ENCODE data around the gene SCAP. TPM values are rescaled to one million over a fixed set of nuclear protein-coding genes. Genes with fewer than 3 reads are reported as not detected.
A peak's percentile ranks its signal among the peaks of the same experiment; 100 is the strongest.

SCAP gene
- total RNA-seq, 2 donors from 2014 or later: 103 to 105 TPM

DNA sequence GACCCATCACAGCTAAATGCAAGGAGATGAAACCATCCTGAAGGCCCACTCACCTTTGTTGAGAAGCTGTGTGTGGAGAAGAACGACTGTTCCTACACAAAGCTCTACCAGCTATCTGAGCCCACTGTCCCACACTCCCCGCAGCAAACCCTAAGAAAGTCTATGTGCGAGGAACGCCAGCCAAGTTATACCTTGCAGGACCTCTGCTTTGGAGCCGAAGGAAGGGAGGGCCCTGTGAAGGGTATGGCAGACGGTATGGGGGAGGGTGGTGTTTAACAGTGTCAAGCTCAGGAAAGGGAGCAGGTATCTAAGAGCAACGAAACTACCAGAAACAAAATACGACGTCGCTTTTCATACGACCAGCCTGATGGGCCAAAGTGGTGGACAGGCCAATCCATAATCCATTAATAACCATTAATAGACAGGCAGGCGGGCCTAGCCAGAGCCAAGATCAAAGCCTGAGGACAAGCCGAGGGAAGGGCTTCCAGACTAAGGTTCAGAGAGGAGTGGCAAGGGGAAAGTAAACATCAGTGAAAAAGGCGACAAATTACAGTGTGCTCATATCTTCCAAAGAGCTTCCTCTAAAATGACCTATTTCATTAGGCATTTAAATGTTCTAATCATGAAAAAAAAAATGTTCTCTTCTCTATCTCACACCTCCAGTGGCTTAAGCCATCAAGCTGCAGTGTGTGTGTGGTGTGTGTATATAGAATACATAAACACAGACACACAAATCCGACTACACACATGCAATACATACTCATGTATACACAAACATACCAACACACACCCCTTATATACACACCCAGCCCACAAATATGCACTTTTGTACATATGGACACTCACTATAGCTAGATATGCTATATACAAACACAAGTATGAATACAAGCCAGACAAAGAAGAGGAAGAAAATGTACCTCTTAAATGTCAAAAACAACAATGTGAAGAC lies 51.0 kb downstream of the SCAP start:
- no peaks in the 10 kb centered on the region for H3K27me3 Mint-ChIP-seq (ENCODE audit: insufficient read depth)
- peak overlapping the region; percentile 45 for H3K27ac Mint-ChIP-seq
- H3K4me3 Mint-ChIP-seq: no peak overlapping the region
- H3K36me3 Mint-ChIP-seq (ENCODE audit: low read depth): peaks cover 35% of the 10 kb centered on the region
- Histone ChIP-seq H3K4me3 (ENCODE audit: low read length) (no peak overlapping the region), H3K9ac (ENCODE audit: extremely low read depth, low read length, poor library complexity, severe bottlenecking) (no peak overlapping the region), H3K27ac (ENCODE audit: low read depth, low read length) (no peak overlapping the region), H3K27me3 (ENCODE audit: control insufficient read depth, insufficient read depth, low read length, poor library complexity, severe bottlenecking) (no peaks in the 10 kb centered on the region), H3K4me1 (ENCODE audit: control insufficient read depth, insufficient read depth, low read length) (no peaks in the 10 kb centered on the region), H3K36me3 (ENCODE audit: control insufficient read depth, insufficient read depth, low read length) (peaks cover 42% of the 10 kb centered on the region), H3K9me3 (ENCODE audit: control insufficient read depth, low read length) (no peaks in the 10 kb centered on the region)
- TF ChIP-seq, protein P1, sequence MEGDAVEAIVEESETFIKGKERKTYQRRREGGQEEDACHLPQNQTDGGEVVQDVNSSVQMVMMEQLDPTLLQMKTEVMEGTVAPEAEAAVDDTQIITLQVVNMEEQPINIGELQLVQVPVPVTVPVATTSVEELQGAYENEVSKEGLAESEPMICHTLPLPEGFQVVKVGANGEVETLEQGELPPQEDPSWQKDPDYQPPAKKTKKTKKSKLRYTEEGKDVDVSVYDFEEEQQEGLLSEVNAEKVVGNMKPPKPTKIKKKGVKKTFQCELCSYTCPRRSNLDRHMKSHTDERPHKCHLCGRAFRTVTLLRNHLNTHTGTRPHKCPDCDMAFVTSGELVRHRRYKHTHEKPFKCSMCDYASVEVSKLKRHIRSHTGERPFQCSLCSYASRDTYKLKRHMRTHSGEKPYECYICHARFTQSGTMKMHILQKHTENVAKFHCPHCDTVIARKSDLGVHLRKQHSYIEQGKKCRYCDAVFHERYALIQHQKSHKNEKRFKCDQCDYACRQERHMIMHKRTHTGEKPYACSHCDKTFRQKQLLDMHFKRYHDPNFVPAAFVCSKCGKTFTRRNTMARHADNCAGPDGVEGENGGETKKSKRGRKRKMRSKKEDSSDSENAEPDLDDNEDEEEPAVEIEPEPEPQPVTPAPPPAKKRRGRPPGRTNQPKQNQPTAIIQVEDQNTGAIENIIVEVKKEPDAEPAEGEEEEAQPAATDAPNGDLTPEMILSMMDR (conservative IDR thresholded peaks at IDR 0.05): no peak
- H3K9me3 Mint-ChIP-seq: no peaks in the 10 kb centered on the region
- peak; percentile 3 for DNase-seq
- peaks cover 11% of the 10 kb centered on the region for H3K4me1 Mint-ChIP-seq
- 83 to 90% methylated on average over 2 to 14 of the region's 15 CpGs for WGBS, 2 experiments (ENCODE audit: insufficient coverage in 1 of 2, insufficient read length in 1 of 2)

- DNase-seq: no peak
- Histone ChIP-seq H3K9me3 (ENCODE audit: control insufficient read depth, low read length) (no peaks in the 10 kb centered on the region), H3K9ac (ENCODE audit: extremely low read depth, low read length, poor library complexity, severe bottlenecking) (no peak overlapping the region), H3K4me3 (ENCODE audit: low read length) (no peak overlapping the region), H3K4me1 (ENCODE audit: control insufficient read depth, insufficient read depth, low read length) (no peaks in the 10 kb centered on the region), H3K27ac (ENCODE audit: low read depth, low read length) (no peak overlapping the region), H3K27me3 (ENCODE audit: control insufficient read depth, insufficient read depth, low read length, poor library complexity, severe bottlenecking) (no peaks in the 10 kb centered on the region), H3K36me3 (ENCODE audit: control insufficient read depth, insufficient read depth, low read length) (peaks cover 46% of the 10 kb centered on the region)
- TF ChIP-seq, protein P1 (conservative IDR thresholded peaks at IDR 0.05): no peak
- Mint-ChIP-seq H3K9me3 (no peaks in the 10 kb centered on the region), H3K4me3 (no peak overlapping the region), H3K27ac (no peak overlapping the region), H3K4me1 (peaks cover 11% of the 10 kb centered on the region), H3K36me3 (ENCODE audit: low read depth) (peaks cover 42% of the 10 kb centered on the region), H3K27me3 (ENCODE audit: insufficient read depth) (no peaks in the 10 kb centered on the region)
- WGBS, 2 experiments (ENCODE audit: insufficient coverage in 1 of 2, insufficient read length in 1 of 2): 92 to 100% methylated on average over 2 to 8 of the region's 8 CpGs
These were observed 52.1 kb downstream of the SCAP start for GRCh38 chr3:47423548-47424145.

GRCh38 chr3:47422743-47423142 lies 53.0 kb downstream of the SCAP start:
- Histone ChIP-seq H3K27me3 (ENCODE audit: control insufficient read depth, insufficient read depth, low read length, poor library complexity, severe bottlenecking) (no peaks in the 10 kb centered on the region), H3K9me3 (ENCODE audit: control insufficient read depth, low read length) (no peaks in the 10 kb centered on the region), H3K4me3 (ENCODE audit: low read length) (no peak overlapping the region), H3K27ac (ENCODE audit: low read depth, low read length) (no peak overlapping the region), H3K36me3 (ENCODE audit: control insufficient read depth, insufficient read depth, low read length) (peaks cover 38% of the 10 kb centered on the region), H3K4me1 (ENCODE audit: control insufficient read depth, insufficient read depth, low read length) (no peaks in the 10 kb centered on the region), H3K9ac (ENCODE audit: extremely low read depth, low read length, poor library complexity, severe bottlenecking) (no peak overlapping the region)
- Mint-ChIP-seq H3K36me3 (ENCODE audit: low read depth) (peaks cover 36% of the 10 kb centered on the region), H3K27me3 (ENCODE audit: insufficient read depth) (no peaks in the 10 kb centered on the region), H3K4me3 (no peak overlapping the region), H3K4me1 (peaks cover 11% of the 10 kb centered on the region), H3K27ac (peak overlapping the region; percentile 87), H3K9me3 (no peaks in the 10 kb centered on the region)
- TF ChIP-seq, protein P1 (conservative IDR thresholded peaks at IDR 0.05): no peak
- 91 to 93% methylated on average over 6 to 9 of the region's 9 CpGs for WGBS, 2 experiments (ENCODE audit: insufficient coverage in 1 of 2, insufficient read length in 1 of 2)
- no peak for DNase-seq

Measured in endodermal cell (in vitro differentiated cells).